ENCODE data around the gene JAG1. TPM values are rescaled to one million over a fixed set of nuclear protein-coding genes. Genes with fewer than 3 reads are reported as not detected.
A peak's percentile ranks its signal among the peaks of the same experiment; 100 is the strongest.

Gene JAG1
- total RNA-seq, 4 donors from 2014 or later, result 89.6 to 182 (median 123) TPM

GRCh38 chr20:10610251-10610650 is 63.5 kb downstream of the JAG1 start:
- Histone ChIP-seq H3K27ac (peak overlapping the region; percentile 19 to 71 (median 47)), H3K27me3 (no peaks in the 10 kb centered on the region), H3K9me3 (no peaks in the 10 kb centered on the region), H3K36me3 (no peaks in the 10 kb centered on the region), H3K4me1 (peaks cover 0 to 40% (median 9%) of the 10 kb centered on the region in 3 donors), H3K4me3 (no peak overlapping the region)
- no peak for DNase-seq
- intact Hi-C loops (cut with DNase I), result no loop called here
- no peak for TF ChIP-seq POLR2A (IDR thresholded peaks at IDR 0.05)
- TF ChIP-seq CTCF (IDR thresholded peaks at IDR 0.05), result no peak
- WGBS, 2 donors, result 78 to 88% methylated on average over 5 of the region's 5 CpGs

GRCh38 chr20:10609770-10610169 is 64.0 kb downstream of the JAG1 start:
- H3K4me3 ChIP-seq, result no peak overlapping the region
- intact Hi-C loops (cut with DNase I), result no loop called here
- peak overlapping the region; percentile 46 to 90 (median 66) for H3K27ac ChIP-seq
- no peaks in the 10 kb centered on the region for H3K9me3 ChIP-seq
- no peaks in the 10 kb centered on the region for H3K27me3 ChIP-seq
- H3K4me1 ChIP-seq, result peaks cover 0 to 45% (median 12%) of the 10 kb centered on the region in 3 donors
- TF ChIP-seq POLR2A (IDR thresholded peaks at IDR 0.05) (no peak), CTCF (IDR thresholded peaks at IDR 0.05) (no peak)
- DNase-seq, result no peak
- H3K36me3 ChIP-seq, result no peaks in the 10 kb centered on the region

DNA sequence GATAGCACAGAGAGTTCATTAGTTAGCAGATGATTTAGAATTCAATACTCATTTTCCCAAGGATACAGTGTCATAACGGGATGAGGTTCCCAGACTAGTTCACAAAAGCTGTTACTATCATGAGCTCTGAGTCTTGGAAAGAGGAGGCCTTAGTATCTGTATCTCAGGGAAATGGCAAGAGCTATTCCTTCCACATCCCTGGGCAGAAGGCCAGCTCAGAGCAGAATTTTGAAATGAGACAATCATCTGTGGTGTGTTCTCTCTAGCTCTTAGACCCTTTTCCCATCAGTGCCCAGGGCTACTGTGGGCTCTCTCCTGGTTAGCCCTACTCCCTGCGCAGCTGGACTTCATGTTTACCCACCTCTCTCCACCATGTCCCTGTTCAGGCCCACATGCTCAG is 64.5 kb downstream of the JAG1 start:
- no peak overlapping the region for H3K4me3 ChIP-seq
- no peaks in the 10 kb centered on the region for H3K36me3 ChIP-seq
- no peak for TF ChIP-seq CTCF (IDR thresholded peaks at IDR 0.05)
- no peak for TF ChIP-seq POLR2A (IDR thresholded peaks at IDR 0.05)
- peak overlapping the region; percentile 46 to 90 (median 66) for H3K27ac ChIP-seq
- DNase-seq, result no peak
- H3K9me3 ChIP-seq, result no peaks in the 10 kb centered on the region
- no peaks in the 10 kb centered on the region for H3K27me3 ChIP-seq
- intact Hi-C loops (cut with DNase I), result no loop called here
- 74 to 93% methylated on average over 2 of the region's 2 CpGs for WGBS, 2 donors
- peaks cover 3 to 49% (median 17%) of the 10 kb centered on the region in 3 donors for H3K4me1 ChIP-seq

- Histone ChIP-seq H3K27ac (peak overlapping the region in 3 of 4 donors; percentile 56 to 74 (median 59)), H3K9me3 (no peaks in the 10 kb centered on the region), H3K27me3 (no peaks in the 10 kb centered on the region), H3K36me3 (no peaks in the 10 kb centered on the region), H3K4me1 (peaks cover 4 to 41% (median 25%) of the 10 kb centered on the region in 3 donors), H3K4me3 (no peak overlapping the region)
- no peak for TF ChIP-seq POLR2A (IDR thresholded peaks at IDR 0.05)
- TF ChIP-seq CTCF (IDR thresholded peaks at IDR 0.05), result no peak
- WGBS, 2 donors, result 79 to 89% methylated on average over 3 of the region's 3 CpGs
- DNase-seq, result no peak
- intact Hi-C loops (cut with DNase I), result no loop called here
Measured at GRCh38 chr20:10605547-10606195, 68.1 kb downstream of the JAG1 start.

GRCh38 chr20:10604865-10605440 is 68.8 kb downstream of the JAG1 start:
- intact Hi-C loops (cut with DNase I), result no loop called here
- no peak for DNase-seq
- H3K9me3 ChIP-seq, result no peaks in the 10 kb centered on the region
- TF ChIP-seq CTCF (IDR thresholded peaks at IDR 0.05), result no peak
- no peak for TF ChIP-seq POLR2A (IDR thresholded peaks at IDR 0.05)
- H3K27me3 ChIP-seq, result no peaks in the 10 kb centered on the region
- H3K4me3 ChIP-seq, result no peak overlapping the region
- peak overlapping the region in 3 of 4 donors; percentile 56 to 87 (median 74) for H3K27ac ChIP-seq
- peaks cover 4 to 38% (median 24%) of the 10 kb centered on the region in 3 donors for H3K4me1 ChIP-seq
- WGBS, 2 donors, result 80 to 88% methylated on average over 2 of the region's 2 CpGs
- no peaks in the 10 kb centered on the region for H3K36me3 ChIP-seq
